GM12878 (cell line): Measurements from ENCODE around the gene SIK3. TPM values are rescaled to one million over a fixed set of nuclear protein-coding genes. Genes with fewer than 3 reads are reported as not detected.

Experiments
- ATAC-seq: fragments of 200-7000 bp; cut with Tn5 transposase; 3 replicates; pipeline ENCODE4 v1.9.1; 2020; ENCODE audit warnings: mild to moderate bottlenecking, moderate library complexity
- BruUV-seq: library from RNA; stranded (reverse); fragments of 400-500 nt; replicated peaks from 2 replicates; lab custom pipeline; 2021; lab: Mats Ljungman, UMichigan
- CTCF ChIA-PET: fragments of 300-600 bp; sonication (Branson Sonifier 250); formaldehyde crosslinking; extraction: SDS; loops from one replicate; lab custom pipeline; 2021; ENCODE audit warnings: inconsistent platforms; lab: Yijun Ruan, JAX
- POLR2A ChIA-PET: fragments of 350-600 bp; formaldehyde crosslinking; extraction: SDS; loops from one replicate; lab custom pipeline; 2021; ENCODE audit warnings: inconsistent platforms; lab: Charles Lee
- RAD21 ChIA-PET: fragments of 300-600 bp; sonication (Branson Sonifier 250); formaldehyde crosslinking; loops from one replicate; lab custom pipeline; 2023; ENCODE audit warnings: antibody characterized with exemption; ENCODE audit not compliant: unreplicated experiment; lab: Charles Lee
- SMC1A ChIA-PET: fragments of 300-600 bp; sonication (Branson Sonifier 250); formaldehyde crosslinking; loops from one replicate; lab custom pipeline; 2023; ENCODE audit not compliant: unreplicated experiment, uncharacterized antibody; lab: Charles Lee
- DNase-seq: peaks from one replicate; pipeline ENCODE4 v3.0.0-alpha.2; 2011; ENCODE audit warnings: low read depth, low spot score
- FAIRE-seq: peaks from 3 replicates; lab custom pipeline; 2011; peaks lifted over from hg19 to GRCh38; lab: Jason Lieb, UNC
- H2AFZ ChIP-seq: 2 replicates; pipeline ENCODE4 v1.6.0; 2011; ENCODE audit warnings: low read depth, low read length, control low read depth; ENCODE audit not compliant: control insufficient read depth
- H3K27ac ChIP-seq: 2 replicates; pipeline ENCODE4 v1.5.1; 2011; ENCODE audit warnings: control low read depth; ENCODE audit not compliant: control insufficient read depth, insufficient read depth
- H3K27me3 ChIP-seq, 2 experiments: replicated peaks in 1 of 2; 2 replicates each; pipeline versions ENCODE4 v1.6.0 to v1.6.1; 2011; ENCODE audit warnings: low read length in 1 of 2; ENCODE audit not compliant: control insufficient read depth in 2 of 2, insufficient read depth in 2 of 2
- H3K36me3 ChIP-seq, 2 experiments: 2 replicates each; pipeline ENCODE4 v1.5.1; 2011; ENCODE audit warnings: low read length in 1 of 2; ENCODE audit not compliant: control insufficient read depth in 2 of 2, insufficient read depth in 2 of 2
- H3K4me1 ChIP-seq: 2 replicates; pipeline ENCODE4 v1.6.1; 2011; ENCODE audit warnings: mild to moderate bottlenecking, low read length, moderate library complexity, mixed read lengths; ENCODE audit not compliant: control insufficient read depth, insufficient read depth
- H3K4me2 ChIP-seq: 2 replicates; pipeline ENCODE4 v1.6.0; 2011; ENCODE audit warnings: control low read depth; ENCODE audit not compliant: control insufficient read depth, insufficient read depth
- H3K4me3 ChIP-seq: fragments of 200-600 bp; sonication (generic); 2 replicates; pipeline ENCODE4 v1.5.1; 2016
- H3K79me2 ChIP-seq: 2 replicates; pipeline ENCODE4 v1.6.0; 2011; ENCODE audit warnings: low read length; ENCODE audit not compliant: control insufficient read depth, insufficient read depth
- H3K9ac ChIP-seq: 2 replicates; pipeline ENCODE4 v1.8.0; 2011; ENCODE audit warnings: low read length, control low read depth, mixed read lengths; ENCODE audit not compliant: control insufficient read depth, insufficient read depth
- H3K9me3 ChIP-seq: replicated peaks from 3 replicates; pipeline ENCODE4 v1.5.1; 2011; ENCODE audit warnings: mild to moderate bottlenecking, low read length; ENCODE audit not compliant: control insufficient read depth, insufficient read depth
- H4K20me1 ChIP-seq: 2 replicates; pipeline ENCODE4 v1.6.0; 2011; ENCODE audit not compliant: control insufficient read depth, insufficient read depth
- CHD4 ChIP-seq: fragments of 200-600 bp; sonication (generic); IDR thresholded peaks from 2 replicates; pipeline ENCODE4 v1.6.1; 2016; ENCODE audit warnings: mild to moderate bottlenecking
- DPF2 ChIP-seq: fragments of 450-650 bp; IDR thresholded peaks from 2 replicates; pipeline ENCODE4 v1.6.1; 2017; ENCODE audit warnings: mild to moderate bottlenecking
- ELK1 ChIP-seq: IDR thresholded peaks from 2 replicates; pipeline ENCODE4 v1.6.1; 2012; ENCODE audit warnings: low read depth, low read length, improper control_type of control experiment
- FOXK2 ChIP-seq: fragments of 450-650 bp; IDR thresholded peaks from 2 replicates; pipeline ENCODE4 v1.6.1; 2017; ENCODE audit warnings: mild to moderate bottlenecking, moderate library complexity
- HDAC6 ChIP-seq: fragments of 200-600 bp; sonication (generic); IDR thresholded peaks from one replicate; pipeline ENCODE4 v1.8.0; 2017; ENCODE audit warnings: antibody characterized with exemption; ENCODE audit not compliant: unreplicated experiment
- KAT2A ChIP-seq: conservative IDR thresholded peaks from 2 replicates; pipeline ENCODE4 v1.6.1; 2011; ENCODE audit warnings: low read depth, low read length; ENCODE audit not compliant: control insufficient read depth
- NFXL1 ChIP-seq: fragments of 450-650 bp; IDR thresholded peaks from 2 replicates; pipeline ENCODE4 v1.6.1; 2017; ENCODE audit warnings: antibody characterized with exemption, mild to moderate bottlenecking, borderline replicate concordance
- SREBF1 ChIP-seq: IDR thresholded peaks from 2 replicates; pipeline ENCODE4 v1.6.1; 2012; ENCODE audit warnings: mild to moderate bottlenecking, low read length
- SREBF2 ChIP-seq: IDR thresholded peaks from 2 replicates; pipeline ENCODE4 v1.6.1; 2012; ENCODE audit warnings: mild to moderate bottlenecking, low read length
- SRF ChIP-seq, 2 experiments: IDR thresholded peaks; 2 replicates each; pipeline ENCODE4 v1.6.1; 2011; ENCODE audit warnings: low read depth in 2 of 2, low read length in 2 of 2, mild to moderate bottlenecking in 1 of 2, moderate library complexity in 1 of 2
- ZNF217 ChIP-seq: fragments of 450-650 bp; IDR thresholded peaks from 2 replicates; pipeline ENCODE4 v1.6.1; 2017; ENCODE audit warnings: antibody characterized with exemption, mild to moderate bottlenecking
- ZNF687 ChIP-seq: fragments of 450-650 bp; IDR thresholded peaks from 2 replicates; pipeline ENCODE4 v1.6.1; 2017; ENCODE audit warnings: mild to moderate bottlenecking, moderate library complexity
- WGBS: methylation state at CpG from one replicate; pipeline ENCODE4 v1.1.6; 2016; ENCODE audit warnings: low lambda C conversion rate; ENCODE audit not compliant: insufficient replicate concordance, insufficient coverage; ENCODE audit errors: missing lambda C conversion rate; 5-methylcytosine and 5-hydroxymethylcytosine counted together
- in situ Hi-C: fragments of 300-500 bp; cut with MboI; formaldehyde crosslinking; loops from 9 replicates; pipeline ENCODE4 v1.14.3; 2018; ENCODE audit warnings: mixed read lengths
- intact Hi-C: fragments of 100-400 bp; cut with micrococcal nuclease; formaldehyde crosslinking; loops from one replicate; pipeline ENCODE4 v1.14.2; 2022; ENCODE audit not compliant: unreplicated experiment
- polyA plus RNA-seq, 11 experiments: library from polyadenylated mRNA; depleted of rRNA in 4 of 11; unstranded in 6 of 11; stranded (reverse) in 5 of 11; fragments of >200 nt; fragmentation: Nextera tagmentation in 4 of 11; fragmentation: Illumina TruSeq in 1 of 11; extraction: Ambion mirVana in 4 of 11; extraction: Trizol in 1 of 11; gene quantifications; 1 replicate in 1 of 11; 2 replicates in 10 of 11; pipeline versions ENCODE4 v1.2.1 to v1.2.3, GENCODE V29; 2011 to 2016; ENCODE audit warnings: inconsistent platforms in 2 of 11, missing spikeins in 2 of 11, low read depth in 1 of 11
- total RNA-seq, 4 experiments: library from RNA; depleted of rRNA in 3 of 4; stranded (reverse); fragments of >200 nt in 3 of 4; fragmentation: Illumina TruSeq in 1 of 4; extraction: Trizol in 1 of 4; gene quantifications; 2 replicates each; pipeline versions ENCODE4 v1.2.1 to v1.2.3, GENCODE V29; 2013 to 2021

SIK3 gene
- total and polyA plus RNA-seq, 10 of the 15 experiments (the other 5 are each of a cell fraction or from before 2014, with no cell fraction given): 2.5 to 31.9 (median 11.1) TPM

- Histone ChIP-seq H3K9ac (no peak overlapping the region), H3K4me3 (no peak overlapping the region), H3K36me3 (no peaks in the 10 kb centered on the region; a peak in 3 of 4 replicates), H3K4me1 (0 out of 2 replicates have a peak, but pooled peaks cover 3% of the 10 kb centered on the region), H4K20me1 (no peaks in the 10 kb centered on the region), H3K27me3 (no peaks in the 10 kb centered on the region), H2AFZ (no peak overlapping the region), H3K79me2 (no peaks in the 10 kb centered on the region), H3K27ac (no peak overlapping the region), H3K4me2 (no peak overlapping the region), H3K9me3 (no peaks in the 10 kb centered on the region)
- POLR2A ChIA-PET: no interaction called here
- 96% methylated on average over 4 of the region's 4 CpGs for WGBS
- DNase-seq (no peak), ATAC-seq (no peak), FAIRE-seq (no peak)
- SMC1A ChIA-PET: interaction anchor here (0.6 to 2.1 kb wide), 10 partner anchors 8 to 627 kb away, joined by 3 to 6 read pairs (median 3); no protein-coding TSS in a partner anchor
- intact Hi-C loops: no loop called here
- in situ Hi-C loops: no loop called here
- CTCF ChIA-PET: interaction anchor here (0.6 to 5.6 kb wide), 4 partner anchors 11 to 215 kb away, joined by 3 to 25 read pairs (median 5); no protein-coding TSS in a partner anchor
- TF ChIP-seq SREBF1: no peak
- BruUV-seq: no TSS peak
- RAD21 ChIA-PET: interaction anchor here (0.8 kb wide), 1 partner anchor 39 kb away, joined by 3 read pairs; no protein-coding TSS in a partner anchor
Observed at GRCh38 chr11:116890607-116891006, 207.6 kb downstream of the SIK3 start.

GRCh38 chr11:116890193-116890592, 208.0 kb downstream of the SIK3 start:
- H3K4me1 ChIP-seq: 0 out of 2 replicates have a peak, but pooled peaks cover 3% of the 10 kb centered on the region
- DNase-seq: peak; percentile 26
- H3K27ac ChIP-seq: no peak overlapping the region
- H4K20me1 ChIP-seq: no peaks in the 10 kb centered on the region
- intact Hi-C loops: no loop called here
- in situ Hi-C loops: no loop called here
- no peaks in the 10 kb centered on the region for H3K9me3 ChIP-seq
- no peak overlapping the region for H3K9ac ChIP-seq
- no peak overlapping the region for H3K4me2 ChIP-seq
- 22% methylated on average over 2 of the region's 2 CpGs for WGBS
- no peak overlapping the region for H3K4me3 ChIP-seq
- ChIA-PET POLR2A (no interaction called here), RAD21 (interaction anchor here (0.8 kb wide), 1 partner anchor 39 kb away, joined by 3 read pairs; no protein-coding TSS in a partner anchor), SMC1A (interaction anchor here (0.6 to 2.9 kb wide), 12 partner anchors 8 to 626 kb away, joined by 3 to 8 read pairs (median 3); no protein-coding TSS in a partner anchor), CTCF (interaction anchor here (0.6 to 5.6 kb wide), 5 partner anchors 11 to 215 kb away, joined by 3 to 25 read pairs (median 4); no protein-coding TSS in a partner anchor)
- H3K27me3 ChIP-seq: no peaks in the 10 kb centered on the region
- ATAC-seq: peak; percentile 80
- no peak for FAIRE-seq
- no peaks in the 10 kb centered on the region; a peak in 3 of 4 replicates for H3K36me3 ChIP-seq
- no TSS peak for BruUV-seq
- no peaks in the 10 kb centered on the region for H3K79me2 ChIP-seq
- H2AFZ ChIP-seq: no peak overlapping the region
- TF ChIP-seq HDAC6 (no peak), DPF2 (no peak), CHD4 (no peak), FOXK2 (no peak), SRF (IDR thresholded peaks at IDR 0.05; ENCODE audit: low read depth in 2 of 2, low read length in 2 of 2) (peak in 1 of 2 experiments; percentile 36; a peak in 1 of 4 replicates), ZNF217 (no peak), ZNF687 (0 out of 2 replicates have a peak, but pooled peaks have one; percentile 22), SREBF2 (no peak), ELK1 (no peak), NFXL1 (no peak), KAT2A (no peak)
